GM12878 (cell line): ENCODE measurements around the gene ZNF689. TPM values are rescaled to one million over a fixed set of nuclear protein-coding genes. Genes with fewer than 3 reads are reported as not detected.
A peak's percentile ranks its signal among the peaks of the same experiment; 100 is the strongest.

ENCODE experiments used
- CEBPB ChIP-seq, 2 experiments: fragments of 150-350 bp in 1 of 2; IDR thresholded peaks; 2 replicates each; pipeline ENCODE4 v1.6.1; 2012 to 2014; ENCODE audit warnings: low read depth in 2 of 2, low read length in 2 of 2, borderline replicate concordance in 1 of 2, inconsistent platforms in 1 of 2
- CHD1 ChIP-seq: IDR thresholded peaks from 2 replicates; pipeline ENCODE4 v1.6.1; 2012; ENCODE audit warnings: low read depth, low read length, improper control_type of control experiment
- HCFC1 ChIP-seq: fragments of 150-350 bp; IDR thresholded peaks from 2 replicates; pipeline ENCODE4 v1.6.1; 2014; ENCODE audit warnings: low read length
- HDAC2 ChIP-seq: fragments of 200-600 bp; sonication (generic); IDR thresholded peaks from 2 replicates; pipeline ENCODE4 v1.6.1; 2017
- IRF4 ChIP-seq: IDR thresholded peaks from 2 replicates; pipeline ENCODE4 v1.6.1; 2011; ENCODE audit warnings: low read depth, low read length
- NBN ChIP-seq: fragments of 450-650 bp; IDR thresholded peaks from 2 replicates; pipeline ENCODE4 v1.6.1; 2016
- PAX5 ChIP-seq: IDR thresholded peaks from 2 replicates; pipeline ENCODE4 v1.6.1; 2011; ENCODE audit warnings: low read depth, low read length, borderline replicate concordance
- POLR2A ChIP-seq: IDR thresholded peaks from 2 replicates; pipeline ENCODE4 v1.6.1; 2011; ENCODE audit warnings: low read depth, mild to moderate bottlenecking, low read length
- POLR2AphosphoS5 ChIP-seq: IDR thresholded peaks from 2 replicates; pipeline ENCODE4 v1.6.1; 2011; ENCODE audit warnings: mild to moderate bottlenecking, low read length, inconsistent platforms
- POU2F2 ChIP-seq: IDR thresholded peaks from 3 replicates; pipeline ENCODE4 v1.6.1; 2011; ENCODE audit warnings: low read depth, mild to moderate bottlenecking, low read length, borderline replicate concordance
- STAT3 ChIP-seq: IDR thresholded peaks from 2 replicates; pipeline ENCODE4 v1.6.1; 2011; ENCODE audit warnings: low read depth, low read length, improper control_type of control experiment
- YY1 ChIP-seq: IDR thresholded peaks from 2 replicates; pipeline ENCODE4 v1.6.1; 2011; ENCODE audit warnings: low read depth, mild to moderate bottlenecking, low read length
- ZBED1 ChIP-seq: IDR thresholded peaks from 2 replicates; pipeline ENCODE4 v1.6.1; 2016; ENCODE audit warnings: borderline replicate concordance
- polyA plus RNA-seq, 11 experiments: library from polyadenylated mRNA; depleted of rRNA in 4 of 11; unstranded in 6 of 11; stranded (reverse) in 5 of 11; fragments of >200 nt; fragmentation: Nextera tagmentation in 4 of 11; fragmentation: Illumina TruSeq in 1 of 11; extraction: Ambion mirVana in 4 of 11; extraction: Trizol in 1 of 11; gene quantifications; 1 replicate in 1 of 11; 2 replicates in 10 of 11; pipeline versions ENCODE4 v1.2.1 to v1.2.3, GENCODE V29; 2011 to 2016; ENCODE audit warnings: inconsistent platforms in 2 of 11, missing spikeins in 2 of 11, low read depth in 1 of 11
- total RNA-seq, 4 experiments: library from RNA; depleted of rRNA in 3 of 4; stranded (reverse); fragments of >200 nt in 3 of 4; fragmentation: Illumina TruSeq in 1 of 4; extraction: Trizol in 1 of 4; gene quantifications; 2 replicates each; pipeline versions ENCODE4 v1.2.1 to v1.2.3, GENCODE V29; 2013 to 2021
- TF ChIP-seq, protein P1 (sequence below): fragments of 450-650 bp; IDR thresholded peaks from 2 replicates; pipeline ENCODE4 v1.6.1; 2018; ENCODE audit warnings: mild to moderate bottlenecking, low read depth, moderate library complexity; ENCODE audit not compliant: partially characterized antibody
- TF ChIP-seq, protein P2 (sequence below): fragments of 450-650 bp; formaldehyde crosslinking; IDR thresholded peaks from 2 replicates; pipeline ENCODE4 v1.5.0; 2022; ENCODE audit warnings: mild to moderate bottlenecking, missing genetic modification characterization
- TF ChIP-seq, protein P3 (sequence below): fragments of 150-350 bp; IDR thresholded peaks from 2 replicates; pipeline ENCODE4 v1.6.1; 2014; ENCODE audit warnings: mild to moderate bottlenecking, low read depth, low read length
- TF ChIP-seq, protein P4 (sequence below): fragments of 450-650 bp; IDR thresholded peaks from 2 replicates; pipeline ENCODE4 v1.6.1; 2017; ENCODE audit warnings: mild to moderate bottlenecking, moderate library complexity

ZNF689 gene
- total and polyA plus RNA-seq, 10 of the 15 experiments (the other 5 are each of a cell fraction or from before 2014, with no cell fraction given), result 4.7 to 13.2 (median 8.5) TPM

DNA sequence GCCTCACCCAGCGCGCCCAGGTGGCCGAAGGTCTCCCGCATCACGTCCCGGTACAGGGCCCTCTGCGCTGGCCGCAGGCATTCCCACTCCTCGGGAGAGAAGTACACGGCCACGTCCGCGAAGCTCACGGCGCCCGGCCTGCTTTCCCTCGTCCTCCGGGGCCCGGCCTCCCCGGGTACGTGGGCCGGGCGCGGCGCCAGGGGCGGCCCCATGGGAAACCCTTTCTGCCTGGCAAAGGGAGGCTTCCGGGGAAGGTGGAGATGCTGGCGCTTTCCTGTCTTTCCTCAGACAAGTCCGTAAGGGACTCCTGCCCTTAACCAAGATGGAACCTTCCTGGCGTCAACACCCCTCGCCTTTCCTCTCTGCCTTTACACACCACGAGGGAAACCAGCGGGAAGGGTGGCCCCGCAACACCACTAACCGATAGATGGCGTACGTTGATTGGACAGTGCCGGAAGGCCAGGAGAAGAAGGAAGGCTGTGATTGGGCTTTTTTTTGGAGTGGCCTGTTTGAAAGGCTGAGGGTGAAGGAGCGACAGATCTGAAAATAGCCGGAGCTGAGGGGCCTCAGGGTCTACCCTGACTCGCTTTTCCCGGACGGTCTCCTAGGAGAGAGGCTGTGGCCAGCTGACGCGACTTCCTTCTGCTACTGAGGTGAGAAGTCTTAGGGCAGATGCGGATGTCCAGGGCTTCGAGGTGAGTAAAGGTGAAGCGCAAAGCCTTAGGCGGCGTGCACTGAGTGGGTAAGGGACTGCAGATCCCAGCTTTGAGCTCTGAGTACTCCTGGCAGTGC is 24.6 kb downstream of the ZNF689 start, which contains the start of gene ZNF785 (continued):
- TF ChIP-seq, protein P1, sequence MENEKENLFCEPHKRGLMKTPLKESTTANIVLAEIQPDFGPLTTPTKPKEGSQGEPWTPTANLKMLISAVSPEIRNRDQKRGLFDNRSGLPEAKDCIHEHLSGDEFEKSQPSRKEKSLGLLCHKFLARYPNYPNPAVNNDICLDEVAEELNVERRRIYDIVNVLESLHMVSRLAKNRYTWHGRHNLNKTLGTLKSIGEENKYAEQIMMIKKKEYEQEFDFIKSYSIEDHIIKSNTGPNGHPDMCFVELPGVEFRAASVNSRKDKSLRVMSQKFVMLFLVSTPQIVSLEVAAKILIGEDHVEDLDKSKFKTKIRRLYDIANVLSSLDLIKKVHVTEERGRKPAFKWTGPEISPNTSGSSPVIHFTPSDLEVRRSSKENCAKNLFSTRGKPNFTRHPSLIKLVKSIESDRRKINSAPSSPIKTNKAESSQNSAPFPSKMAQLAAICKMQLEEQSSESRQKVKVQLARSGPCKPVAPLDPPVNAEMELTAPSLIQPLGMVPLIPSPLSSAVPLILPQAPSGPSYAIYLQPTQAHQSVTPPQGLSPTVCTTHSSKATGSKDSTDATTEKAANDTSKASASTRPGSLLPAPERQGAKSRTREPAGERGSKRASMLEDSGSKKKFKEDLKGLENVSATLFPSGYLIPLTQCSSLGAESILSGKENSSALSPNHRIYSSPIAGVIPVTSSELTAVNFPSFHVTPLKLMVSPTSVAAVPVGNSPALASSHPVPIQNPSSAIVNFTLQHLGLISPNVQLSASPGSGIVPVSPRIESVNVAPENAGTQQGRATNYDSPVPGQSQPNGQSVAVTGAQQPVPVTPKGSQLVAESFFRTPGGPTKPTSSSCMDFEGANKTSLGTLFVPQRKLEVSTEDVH, result peak; percentile 66
- TF ChIP-seq, protein P2, sequence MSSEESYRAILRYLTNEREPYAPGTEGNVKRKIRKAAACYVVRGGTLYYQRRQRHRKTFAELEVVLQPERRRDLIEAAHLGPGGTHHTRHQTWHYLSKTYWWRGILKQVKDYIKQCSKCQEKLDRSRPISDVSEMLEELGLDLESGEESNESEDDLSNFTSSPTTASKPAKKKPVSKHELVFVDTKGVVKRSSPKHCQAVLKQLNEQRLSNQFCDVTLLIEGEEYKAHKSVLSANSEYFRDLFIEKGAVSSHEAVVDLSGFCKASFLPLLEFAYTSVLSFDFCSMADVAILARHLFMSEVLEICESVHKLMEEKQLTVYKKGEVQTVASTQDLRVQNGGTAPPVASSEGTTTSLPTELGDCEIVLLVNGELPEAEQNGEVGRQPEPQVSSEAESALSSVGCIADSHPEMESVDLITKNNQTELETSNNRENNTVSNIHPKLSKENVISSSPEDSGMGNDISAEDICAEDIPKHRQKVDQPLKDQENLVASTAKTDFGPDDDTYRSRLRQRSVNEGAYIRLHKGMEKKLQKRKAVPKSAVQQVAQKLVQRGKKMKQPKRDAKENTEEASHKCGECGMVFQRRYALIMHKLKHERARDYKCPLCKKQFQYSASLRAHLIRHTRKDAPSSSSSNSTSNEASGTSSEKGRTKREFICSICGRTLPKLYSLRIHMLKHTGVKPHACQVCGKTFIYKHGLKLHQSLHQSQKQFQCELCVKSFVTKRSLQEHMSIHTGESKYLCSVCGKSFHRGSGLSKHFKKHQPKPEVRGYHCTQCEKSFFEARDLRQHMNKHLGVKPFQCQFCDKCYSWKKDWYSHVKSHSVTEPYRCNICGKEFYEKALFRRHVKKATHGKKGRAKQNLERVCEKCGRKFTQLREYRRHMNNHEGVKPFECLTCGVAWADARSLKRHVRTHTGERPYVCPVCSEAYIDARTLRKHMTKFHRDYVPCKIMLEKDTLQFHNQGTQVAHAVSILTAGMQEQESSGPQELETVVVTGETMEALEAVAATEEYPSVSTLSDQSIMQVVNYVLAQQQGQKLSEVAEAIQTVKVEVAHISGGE (CRISPR knock-in tag), result peak; percentile 78
- TF ChIP-seq POU2F2 (peak; percentile 63; the same call in 1 of the 3 replicates), HCFC1 (peak; percentile 86), POLR2AphosphoS5 (no peak; the same call in 1 of the 2 replicates), IRF4 (no peak), YY1 (peak; percentile 99), STAT3 (no peak), ZBED1 (no peak), NBN (peak; percentile 79), POLR2A (peak; percentile 51), HDAC2 (no peak), PAX5 (0 out of 2 replicates have a peak, but pooled peaks have one; percentile 38), CHD1 (no peak), CEBPB (IDR thresholded peaks at IDR 0.05; ENCODE audit: borderline replicate concordance in 1 of 2, low read depth in 2 of 2, low read length in 2 of 2) (no peak)
- TF ChIP-seq, protein P3, sequence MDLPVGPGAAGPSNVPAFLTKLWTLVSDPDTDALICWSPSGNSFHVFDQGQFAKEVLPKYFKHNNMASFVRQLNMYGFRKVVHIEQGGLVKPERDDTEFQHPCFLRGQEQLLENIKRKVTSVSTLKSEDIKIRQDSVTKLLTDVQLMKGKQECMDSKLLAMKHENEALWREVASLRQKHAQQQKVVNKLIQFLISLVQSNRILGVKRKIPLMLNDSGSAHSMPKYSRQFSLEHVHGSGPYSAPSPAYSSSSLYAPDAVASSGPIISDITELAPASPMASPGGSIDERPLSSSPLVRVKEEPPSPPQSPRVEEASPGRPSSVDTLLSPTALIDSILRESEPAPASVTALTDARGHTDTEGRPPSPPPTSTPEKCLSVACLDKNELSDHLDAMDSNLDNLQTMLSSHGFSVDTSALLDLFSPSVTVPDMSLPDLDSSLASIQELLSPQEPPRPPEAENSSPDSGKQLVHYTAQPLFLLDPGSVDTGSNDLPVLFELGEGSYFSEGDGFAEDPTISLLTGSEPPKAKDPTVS, result no peak
- TF ChIP-seq, protein P4, sequence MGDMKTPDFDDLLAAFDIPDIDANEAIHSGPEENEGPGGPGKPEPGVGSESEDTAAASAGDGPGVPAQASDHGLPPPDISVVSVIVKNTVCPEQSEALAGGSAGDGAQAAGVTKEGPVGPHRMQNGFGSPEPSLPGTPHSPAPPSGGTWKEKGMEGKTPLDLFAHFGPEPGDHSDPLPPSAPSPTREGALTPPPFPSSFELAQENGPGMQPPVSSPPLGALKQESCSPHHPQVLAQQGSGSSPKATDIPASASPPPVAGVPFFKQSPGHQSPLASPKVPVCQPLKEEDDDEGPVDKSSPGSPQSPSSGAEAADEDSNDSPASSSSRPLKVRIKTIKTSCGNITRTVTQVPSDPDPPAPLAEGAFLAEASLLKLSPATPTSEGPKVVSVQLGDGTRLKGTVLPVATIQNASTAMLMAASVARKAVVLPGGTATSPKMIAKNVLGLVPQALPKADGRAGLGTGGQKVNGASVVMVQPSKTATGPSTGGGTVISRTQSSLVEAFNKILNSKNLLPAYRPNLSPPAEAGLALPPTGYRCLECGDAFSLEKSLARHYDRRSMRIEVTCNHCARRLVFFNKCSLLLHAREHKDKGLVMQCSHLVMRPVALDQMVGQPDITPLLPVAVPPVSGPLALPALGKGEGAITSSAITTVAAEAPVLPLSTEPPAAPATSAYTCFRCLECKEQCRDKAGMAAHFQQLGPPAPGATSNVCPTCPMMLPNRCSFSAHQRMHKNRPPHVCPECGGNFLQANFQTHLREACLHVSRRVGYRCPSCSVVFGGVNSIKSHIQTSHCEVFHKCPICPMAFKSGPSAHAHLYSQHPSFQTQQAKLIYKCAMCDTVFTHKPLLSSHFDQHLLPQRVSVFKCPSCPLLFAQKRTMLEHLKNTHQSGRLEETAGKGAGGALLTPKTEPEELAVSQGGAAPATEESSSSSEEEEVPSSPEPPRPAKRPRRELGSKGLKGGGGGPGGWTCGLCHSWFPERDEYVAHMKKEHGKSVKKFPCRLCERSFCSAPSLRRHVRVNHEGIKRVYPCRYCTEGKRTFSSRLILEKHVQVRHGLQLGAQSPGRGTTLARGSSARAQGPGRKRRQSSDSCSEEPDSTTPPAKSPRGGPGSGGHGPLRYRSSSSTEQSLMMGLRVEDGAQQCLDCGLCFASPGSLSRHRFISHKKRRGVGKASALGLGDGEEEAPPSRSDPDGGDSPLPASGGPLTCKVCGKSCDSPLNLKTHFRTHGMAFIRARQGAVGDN, result peak; percentile 73
